Neural cell (in vitro differentiated cells): ENCODE measurements around the gene MEGF11. TPM values are rescaled to one million over a fixed set of nuclear protein-coding genes. Genes with fewer than 3 reads are reported as not detected.

Experiments
- H2AFZ ChIP-seq: fragments of 200-600, 300-800 bp; sonication (generic), shearing (Covaris generic); 2 replicates; pipeline ENCODE4 v1.6.0; 2014; ENCODE audit warnings: low read depth, mild to moderate bottlenecking, antibody characterized with exemption, low read length, moderate library complexity
- H3F3A ChIP-seq: fragments of 200-600 bp; shearing (Covaris generic); 2 replicates; pipeline ENCODE4 v1.6.1; 2016; ENCODE audit warnings: mild to moderate bottlenecking, moderate library complexity, mixed read lengths, antibody characterized with exemption, low read length; ENCODE audit not compliant: insufficient read depth, poor library complexity, severe bottlenecking
- H3K27ac ChIP-seq: fragments of 200-600, 300-800 bp; sonication (generic), shearing (Covaris generic); 2 replicates; pipeline ENCODE4 v1.5.1; 2014; ENCODE audit warnings: mild to moderate bottlenecking, low read length, moderate library complexity
- H3K27me3 ChIP-seq: fragments of 300-800, 200-600 bp; sonication (generic), shearing (Covaris generic); 2 replicates; pipeline ENCODE4 v1.6.0; 2014; ENCODE audit warnings: mild to moderate bottlenecking, low read depth, low read length, moderate library complexity; ENCODE audit not compliant: insufficient read depth
- H3K36me3 ChIP-seq: fragments of 300-800, 200-600 bp; sonication (generic), shearing (Covaris generic); 2 replicates; pipeline ENCODE4 v1.5.1; 2014; ENCODE audit warnings: mild to moderate bottlenecking, antibody characterized with exemption, low read length, moderate library complexity; ENCODE audit not compliant: insufficient read depth
- H3K4me2 ChIP-seq: fragments of 300-800, 200-600 bp; sonication (generic), shearing (Covaris generic); 2 replicates; pipeline ENCODE4 v1.6.0; 2014; ENCODE audit warnings: mild to moderate bottlenecking, low read length
- H3K4me3 ChIP-seq: fragments of 300-800, 200-600 bp; sonication (generic), shearing (Covaris generic); 2 replicates; pipeline ENCODE4 v1.5.1; 2014; ENCODE audit warnings: mild to moderate bottlenecking, low read length, moderate library complexity
- H3K79me2 ChIP-seq: fragments of 200-600 bp; shearing (Covaris generic); replicated peaks from 2 replicates; pipeline ENCODE4 v1.6.0; 2014; ENCODE audit warnings: mild to moderate bottlenecking, low read length, moderate library complexity; ENCODE audit not compliant: insufficient read depth
- H3K9ac ChIP-seq: fragments of 300-800, 200-600 bp; sonication (generic), shearing (Covaris generic); 2 replicates; pipeline ENCODE4 v1.6.1; 2016; ENCODE audit warnings: mild to moderate bottlenecking, low read length, mixed read lengths
- H3K9me2 ChIP-seq: fragments of 200-600 bp; shearing (Covaris generic); 2 replicates; pipeline ENCODE4 v1.6.1; 2016; ENCODE audit warnings: mild to moderate bottlenecking, low read length, mixed read lengths; ENCODE audit not compliant: insufficient read depth
- H3K9me3 ChIP-seq: fragments of 200-600, 300-800 bp; sonication (generic), shearing (Covaris generic); 2 replicates; pipeline ENCODE4 v1.6.1; 2016; ENCODE audit warnings: mild to moderate bottlenecking, mixed run types, low read length, moderate library complexity, mixed read lengths
- H4K20me1 ChIP-seq: fragments of 200-600 bp; shearing (Covaris generic); 2 replicates; pipeline ENCODE4 v1.6.1; 2016; ENCODE audit warnings: mild to moderate bottlenecking, mixed run types; ENCODE audit not compliant: insufficient read depth
- EP300 ChIP-seq: fragments of 450-650 bp; conservative IDR thresholded peaks from 2 replicates; pipeline ENCODE4 v1.6.1; 2014; ENCODE audit warnings: antibody characterized with exemption, mild to moderate bottlenecking, moderate library complexity; ENCODE audit not compliant: poor library complexity, severe bottlenecking
- EZH2 ChIP-seq: fragments of 200-600, 300-800 bp; shearing (Covaris generic), sonication (generic); IDR thresholded peaks from 2 replicates; pipeline ENCODE4 v1.6.1; 2014; ENCODE audit warnings: antibody characterized with exemption, low read length, borderline replicate concordance, mild to moderate bottlenecking; ENCODE audit not compliant: insufficient read depth, poor library complexity, severe bottlenecking
- MXI1 ChIP-seq: fragments of 450-650 bp; conservative IDR thresholded peaks from 2 replicates; pipeline ENCODE4 v1.6.1; 2014; ENCODE audit warnings: antibody characterized with exemption, mild to moderate bottlenecking; ENCODE audit not compliant: poor library complexity, severe bottlenecking
- POLR2AphosphoS5 ChIP-seq: IDR thresholded peaks from 2 replicates; pipeline ENCODE4 v1.6.1; 2012
- RAD21 ChIP-seq: fragments of 450-650 bp; conservative IDR thresholded peaks from 2 replicates; pipeline ENCODE4 v1.6.1; 2014; ENCODE audit warnings: antibody characterized with exemption, mild to moderate bottlenecking, moderate library complexity
- SMC3 ChIP-seq: fragments of 450-650 bp; conservative IDR thresholded peaks from 2 replicates; pipeline ENCODE4 v1.6.1; 2014; ENCODE audit warnings: antibody characterized with exemption, mild to moderate bottlenecking, moderate library complexity; ENCODE audit not compliant: poor library complexity
- TAF1 ChIP-seq: IDR thresholded peaks from 2 replicates; pipeline ENCODE4 v1.6.1; 2012; ENCODE audit warnings: low read depth
- polyA minus RNA-seq: library from RNA; depleted of rRNA, polyadenylated mRNA; stranded (reverse); fragments of >200 nt; gene quantifications from 2 replicates; pipeline ENCODE4 v1.2.3, GENCODE V29; 2014
- polyA plus RNA-seq: library from polyadenylated mRNA; depleted of rRNA; stranded (reverse); fragments of >200 nt; gene quantifications from 2 replicates; pipeline ENCODE4 v1.2.3, GENCODE V29; 2014
- TF ChIP-seq, protein P1 (sequence below): fragments of 450-650 bp; IDR thresholded peaks from 2 replicates; pipeline ENCODE4 v1.5.1; 2014; ENCODE audit warnings: antibody characterized with exemption, mild to moderate bottlenecking, moderate library complexity; ENCODE audit not compliant: poor library complexity, severe bottlenecking
- TF ChIP-seq, protein P2 (sequence below): IDR thresholded peaks from 2 replicates; pipeline ENCODE4 v1.6.1; 2012; ENCODE audit warnings: borderline replicate concordance

Gene MEGF11
- polyA plus RNA-seq (0.18 and 0.64 TPM in 2 replicates), polyA minus RNA-seq (0.49 and 0.69 TPM in 2 replicates)

DNA sequence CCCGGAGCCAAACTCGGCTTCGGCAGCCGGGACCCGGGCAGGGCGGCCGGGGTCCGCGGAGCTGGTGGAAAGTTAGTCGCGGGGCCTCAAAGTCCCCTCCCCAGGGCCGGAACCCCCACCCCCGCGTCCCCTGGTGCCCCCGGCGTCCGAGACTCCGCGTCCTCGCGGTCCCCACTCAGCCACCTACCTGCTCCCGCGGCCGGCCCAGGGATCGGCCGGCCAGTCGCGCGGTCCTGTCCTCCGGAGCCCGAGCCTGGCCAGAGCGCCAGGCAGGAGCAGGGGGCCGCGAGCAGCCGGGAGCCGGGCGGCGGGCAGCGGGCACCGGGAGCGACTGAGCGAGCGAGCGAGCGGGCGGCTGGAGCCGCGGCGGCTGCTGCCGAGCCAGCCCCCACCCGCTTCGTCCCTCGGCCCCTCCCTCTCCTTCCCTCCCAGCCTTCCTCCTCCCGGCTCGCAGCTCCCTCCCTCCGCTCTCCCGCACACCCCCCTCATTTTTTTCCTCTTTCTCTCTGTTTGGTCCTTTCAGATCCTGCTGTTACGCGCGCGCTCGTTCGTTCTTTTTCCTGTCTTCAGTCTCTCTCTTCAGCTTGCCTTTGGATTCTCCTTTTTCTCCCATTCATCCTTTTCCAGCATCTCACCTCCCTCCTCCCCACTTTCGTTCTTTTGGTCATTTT is at the start of gene MEGF11:
Gene MEGF11 (minus strand): TSS at position 333 of the 671 bp plus-strand sequence. CDS start 125,347 bp downstream, outside the sequence.
- Histone ChIP-seq H3K9me2 (no peaks in the 10 kb centered on the region), H3K27ac (no peak within 1 kb of the TSS), H3K4me2 (peak within 1 kb of the TSS; percentile 98), H3K9me3 (no peaks in the 10 kb centered on the region), H3K9ac (peak within 1 kb of the TSS; percentile 48), H3K36me3 (no peaks in the 10 kb centered on the region), H3K27me3 (peaks cover 69% of the 10 kb centered on the region), H2AFZ (no peak within 1 kb of the TSS), H3F3A (no peaks in the 10 kb centered on the region), H3K4me3 (peak within 1 kb of the TSS; percentile 77), H4K20me1 (no peaks in the 10 kb centered on the region), H3K79me2 (no peaks in the 10 kb centered on the region)
- TF ChIP-seq SMC3 (peak; percentile 15), RAD21 (no peak), EP300 (no peak), TAF1 (no peak), MXI1 (no peak)
- TF ChIP-seq, protein P1, sequence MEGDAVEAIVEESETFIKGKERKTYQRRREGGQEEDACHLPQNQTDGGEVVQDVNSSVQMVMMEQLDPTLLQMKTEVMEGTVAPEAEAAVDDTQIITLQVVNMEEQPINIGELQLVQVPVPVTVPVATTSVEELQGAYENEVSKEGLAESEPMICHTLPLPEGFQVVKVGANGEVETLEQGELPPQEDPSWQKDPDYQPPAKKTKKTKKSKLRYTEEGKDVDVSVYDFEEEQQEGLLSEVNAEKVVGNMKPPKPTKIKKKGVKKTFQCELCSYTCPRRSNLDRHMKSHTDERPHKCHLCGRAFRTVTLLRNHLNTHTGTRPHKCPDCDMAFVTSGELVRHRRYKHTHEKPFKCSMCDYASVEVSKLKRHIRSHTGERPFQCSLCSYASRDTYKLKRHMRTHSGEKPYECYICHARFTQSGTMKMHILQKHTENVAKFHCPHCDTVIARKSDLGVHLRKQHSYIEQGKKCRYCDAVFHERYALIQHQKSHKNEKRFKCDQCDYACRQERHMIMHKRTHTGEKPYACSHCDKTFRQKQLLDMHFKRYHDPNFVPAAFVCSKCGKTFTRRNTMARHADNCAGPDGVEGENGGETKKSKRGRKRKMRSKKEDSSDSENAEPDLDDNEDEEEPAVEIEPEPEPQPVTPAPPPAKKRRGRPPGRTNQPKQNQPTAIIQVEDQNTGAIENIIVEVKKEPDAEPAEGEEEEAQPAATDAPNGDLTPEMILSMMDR = no peak

DNA sequence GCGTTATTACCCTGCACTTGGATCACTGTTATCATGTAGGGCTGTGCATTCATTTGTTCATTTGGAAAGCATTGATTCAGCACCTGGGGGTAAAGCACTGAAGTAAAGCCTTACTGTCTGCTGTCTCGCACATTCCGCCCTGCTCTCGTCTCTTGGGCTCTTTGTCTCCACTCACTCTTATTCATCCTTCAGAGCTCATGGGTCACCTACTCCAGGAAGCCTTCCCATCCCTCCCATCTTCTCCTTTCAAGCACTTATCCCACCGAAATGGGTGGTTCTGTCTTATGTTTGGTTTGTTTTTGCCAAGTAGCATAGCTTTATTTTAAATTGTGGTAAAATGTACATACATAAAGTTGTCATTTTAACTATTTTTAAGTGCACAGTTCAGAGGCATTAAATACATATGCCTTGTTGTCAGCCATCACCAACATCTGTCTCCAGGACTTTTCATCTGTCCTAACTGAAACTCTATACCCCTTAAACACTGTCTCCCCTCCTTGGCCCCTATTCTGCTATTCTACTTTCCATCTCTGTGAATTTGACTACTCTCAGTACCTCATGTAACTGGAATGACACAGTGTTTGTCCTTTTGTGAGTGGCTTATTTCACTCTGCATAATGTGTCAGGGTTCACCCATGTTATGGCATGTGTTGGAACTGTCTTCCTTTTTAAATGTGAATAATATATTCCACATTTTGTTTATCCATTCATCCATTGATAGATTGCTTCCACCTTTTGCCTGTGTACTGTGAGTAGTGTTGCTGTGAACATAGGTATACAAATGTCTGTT is 49.1 kb upstream of the MEGF11 start:
- H3K9me2 ChIP-seq = no peaks in the 10 kb centered on the region
- no peaks in the 10 kb centered on the region for H3K36me3 ChIP-seq
- H3K27ac ChIP-seq = no peak overlapping the region
- no peaks in the 10 kb centered on the region for H4K20me1 ChIP-seq
- no peak overlapping the region for H3K4me2 ChIP-seq
- H3F3A ChIP-seq = no peaks in the 10 kb centered on the region
- TF ChIP-seq MXI1 (no peak), POLR2AphosphoS5 (no peak), TAF1 (no peak), SMC3 (no peak), RAD21 (no peak), EP300 (no peak), EZH2 (no peak)
- TF ChIP-seq, protein P2, sequence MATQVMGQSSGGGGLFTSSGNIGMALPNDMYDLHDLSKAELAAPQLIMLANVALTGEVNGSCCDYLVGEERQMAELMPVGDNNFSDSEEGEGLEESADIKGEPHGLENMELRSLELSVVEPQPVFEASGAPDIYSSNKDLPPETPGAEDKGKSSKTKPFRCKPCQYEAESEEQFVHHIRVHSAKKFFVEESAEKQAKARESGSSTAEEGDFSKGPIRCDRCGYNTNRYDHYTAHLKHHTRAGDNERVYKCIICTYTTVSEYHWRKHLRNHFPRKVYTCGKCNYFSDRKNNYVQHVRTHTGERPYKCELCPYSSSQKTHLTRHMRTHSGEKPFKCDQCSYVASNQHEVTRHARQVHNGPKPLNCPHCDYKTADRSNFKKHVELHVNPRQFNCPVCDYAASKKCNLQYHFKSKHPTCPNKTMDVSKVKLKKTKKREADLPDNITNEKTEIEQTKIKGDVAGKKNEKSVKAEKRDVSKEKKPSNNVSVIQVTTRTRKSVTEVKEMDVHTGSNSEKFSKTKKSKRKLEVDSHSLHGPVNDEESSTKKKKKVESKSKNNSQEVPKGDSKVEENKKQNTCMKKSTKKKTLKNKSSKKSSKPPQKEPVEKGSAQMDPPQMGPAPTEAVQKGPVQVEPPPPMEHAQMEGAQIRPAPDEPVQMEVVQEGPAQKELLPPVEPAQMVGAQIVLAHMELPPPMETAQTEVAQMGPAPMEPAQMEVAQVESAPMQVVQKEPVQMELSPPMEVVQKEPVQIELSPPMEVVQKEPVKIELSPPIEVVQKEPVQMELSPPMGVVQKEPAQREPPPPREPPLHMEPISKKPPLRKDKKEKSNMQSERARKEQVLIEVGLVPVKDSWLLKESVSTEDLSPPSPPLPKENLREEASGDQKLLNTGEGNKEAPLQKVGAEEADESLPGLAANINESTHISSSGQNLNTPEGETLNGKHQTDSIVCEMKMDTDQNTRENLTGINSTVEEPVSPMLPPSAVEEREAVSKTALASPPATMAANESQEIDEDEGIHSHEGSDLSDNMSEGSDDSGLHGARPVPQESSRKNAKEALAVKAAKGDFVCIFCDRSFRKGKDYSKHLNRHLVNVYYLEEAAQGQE = no peak
- TF ChIP-seq, protein P1 = no peak
- no peaks in the 10 kb centered on the region for H3K9me3 ChIP-seq
- no peak overlapping the region for H2AFZ ChIP-seq
- H3K27me3 ChIP-seq = no peaks in the 10 kb centered on the region
- no peaks in the 10 kb centered on the region for H3K79me2 ChIP-seq
- H3K9ac ChIP-seq = no peak overlapping the region
- H3K4me3 ChIP-seq = no peak overlapping the region
